Erythroblast (primary cell): ENCODE results near the gene COL4A4.

Experiments
- GATA1 ChIP-seq: IDR thresholded peaks from 2 replicates; pipeline ENCODE4 v1.6.1; 2011; ENCODE audit warnings: low read depth, mild to moderate bottlenecking, control low read depth, low read length, moderate library complexity
- POLR2A ChIP-seq: IDR thresholded peaks from 2 replicates; pipeline ENCODE4 v1.6.1; 2011; ENCODE audit warnings: mild to moderate bottlenecking, low read length

GRCh38 chr2:227186751-227187150 is 22.7 kb upstream of the COL4A4 start:
- no peak for TF ChIP-seq POLR2A
- TF ChIP-seq GATA1, result no peak
